Skeletal muscle tissue (tissue), 4 donors: ENCODE results near the gene KDM5C. TPM values are rescaled to one million over a fixed set of nuclear protein-coding genes. Genes with fewer than 3 reads are reported as not detected.

Source experiments
- H3K27ac ChIP-seq: one replicate; pipeline ENCODE4 v1.7.0; 2013; ENCODE audit warnings: mild to moderate bottlenecking, low read depth, low read length, inconsistent platforms
- H3K27me3 ChIP-seq, 3 donors: one replicate each; pipeline ENCODE4 v1.7.0; 2013; ENCODE audit warnings: low read length in 3 of 3; ENCODE audit not compliant: control insufficient read depth in 3 of 3, insufficient read depth in 3 of 3
- H3K36me3 ChIP-seq, 3 donors: one replicate each; pipeline ENCODE4 v1.7.0; 2013; ENCODE audit warnings: low read length in 3 of 3; ENCODE audit not compliant: control insufficient read depth in 3 of 3, insufficient read depth in 3 of 3
- H3K4me1 ChIP-seq, 3 donors: one replicate each; pipeline ENCODE4 v1.7.0; 2013; ENCODE audit warnings: low read length in 3 of 3, mild to moderate bottlenecking in 3 of 3; ENCODE audit not compliant: control insufficient read depth in 3 of 3, insufficient read depth in 3 of 3
- H3K4me3 ChIP-seq, 3 donors: one replicate each; pipeline ENCODE4 v1.7.0; 2013; ENCODE audit warnings: low read length in 3 of 3
- H3K9ac ChIP-seq, 3 donors: one replicate each; pipeline ENCODE4 v1.7.0; 2013; ENCODE audit warnings: low read length in 3 of 3, mild to moderate bottlenecking in 3 of 3, moderate library complexity in 2 of 3, low read depth in 1 of 3
- H3K9me3 ChIP-seq, 3 donors: one replicate each; pipeline ENCODE4 v1.7.0; 2013; ENCODE audit warnings: low read length in 3 of 3; ENCODE audit not compliant: control insufficient read depth in 3 of 3
- total RNA-seq: library from RNA; depleted of rRNA; stranded (reverse); fragments of >200 nt; gene quantifications from one replicate; pipeline ENCODE4 v1.2.3, GENCODE V29; 2014
- donor health status: Osteomylitis.

The KDM5C gene
- total RNA-seq, 1 donor from 2014 or later: 54.3 TPM

DNA sequence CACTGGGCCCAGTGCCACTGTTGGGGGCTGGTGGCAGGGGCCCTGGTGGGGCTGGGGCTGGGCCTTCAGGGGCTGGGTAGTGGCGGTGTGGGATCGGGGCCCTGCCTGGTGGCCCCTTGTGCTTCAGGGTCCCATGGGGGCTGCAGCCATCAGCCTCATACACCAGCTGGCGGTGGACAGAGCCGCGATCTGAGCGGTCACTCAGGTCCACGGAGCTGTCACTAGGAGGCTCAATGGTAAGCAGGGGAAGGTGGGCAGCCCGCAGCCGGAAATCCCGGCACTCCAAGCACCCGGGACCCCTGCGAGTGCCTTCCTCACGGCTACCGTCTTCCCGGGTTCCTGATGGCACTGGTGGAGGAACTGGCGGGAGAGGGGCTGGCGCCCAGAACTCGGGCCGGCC is 25.5 kb upstream of the KDM5C start:
- Histone ChIP-seq H3K27me3 (peaks cover 0 to 8% (median 0%) of the 10 kb centered on the region in 3 donors), H3K9ac (no peak overlapping the region), H3K4me3 (no peak overlapping the region), H3K4me1 (no peaks in the 10 kb centered on the region), H3K36me3 (peaks cover 0 to 6% (median 2%) of the 10 kb centered on the region in 3 donors), H3K27ac (no peak overlapping the region), H3K9me3 (no peaks in the 10 kb centered on the region)

GRCh38 chrX:53249408-53250042 is 24.5 kb upstream of the KDM5C start:
- no peak overlapping the region for H3K9ac ChIP-seq
- H3K4me3 ChIP-seq: no peak overlapping the region
- no peaks in the 10 kb centered on the region for H3K4me1 ChIP-seq
- H3K27ac ChIP-seq: no peak overlapping the region
- no peaks in the 10 kb centered on the region for H3K9me3 ChIP-seq
- peaks cover 0 to 8% (median 0%) of the 10 kb centered on the region in 3 donors for H3K27me3 ChIP-seq
- peaks cover 0 to 6% (median 2%) of the 10 kb centered on the region in 3 donors for H3K36me3 ChIP-seq

- H3K27me3 ChIP-seq: peaks cover 0 to 8% (median 0%) of the 10 kb centered on the region in 3 donors
- no peak overlapping the region for H3K27ac ChIP-seq
- no peaks in the 10 kb centered on the region for H3K9me3 ChIP-seq
- H3K36me3 ChIP-seq: peaks cover 0 to 8% (median 2%) of the 10 kb centered on the region in 3 donors
- H3K9ac ChIP-seq: no peak overlapping the region
- H3K4me3 ChIP-seq: no peak overlapping the region
- H3K4me1 ChIP-seq: no peaks in the 10 kb centered on the region
Observed at GRCh38 chrX:53247928-53248327, 22.9 kb upstream of the KDM5C start.

DNA sequence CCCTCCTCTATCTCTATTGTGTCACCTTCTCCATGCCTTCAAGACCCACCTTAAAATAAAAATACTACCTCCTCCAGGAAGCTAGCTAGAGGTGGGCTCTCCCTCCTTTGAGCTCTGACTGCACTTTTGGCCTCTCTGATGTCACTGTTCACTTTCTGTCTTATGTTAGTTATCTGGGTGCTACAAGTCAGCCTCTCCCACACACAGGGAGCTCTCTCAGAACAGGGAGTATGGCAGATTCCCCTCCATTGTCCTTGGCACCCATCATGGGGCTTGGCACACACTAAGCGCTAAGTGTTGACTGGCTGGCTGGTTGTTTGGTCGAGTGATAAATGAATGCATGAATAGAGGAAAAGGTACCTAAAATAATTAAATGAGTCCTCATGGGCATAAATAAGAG is 21.2 kb upstream of the KDM5C start:
- Histone ChIP-seq H3K27me3 (peaks cover 0 to 8% (median 0%) of the 10 kb centered on the region in 3 donors), H3K4me1 (no peaks in the 10 kb centered on the region), H3K27ac (no peak overlapping the region)

DNA sequence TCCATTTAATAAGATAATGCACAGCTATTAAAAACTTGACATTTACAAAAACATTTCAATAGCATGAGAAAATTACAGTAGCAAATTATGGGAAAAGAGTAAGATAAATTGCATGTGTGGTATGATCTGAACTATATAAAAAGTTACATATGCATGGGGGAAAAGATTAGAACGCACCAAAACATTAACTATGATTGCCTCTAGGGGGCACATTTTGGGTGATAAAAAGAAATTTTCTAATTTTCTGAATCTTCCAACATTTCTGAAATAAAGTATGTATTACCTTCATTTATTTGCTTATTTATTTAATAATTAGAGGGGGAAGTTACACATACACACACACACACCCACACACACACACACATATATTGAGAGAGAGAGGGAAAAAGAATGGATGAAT is 19.6 kb upstream of the KDM5C start:
- Histone ChIP-seq H3K4me3 (no peak overlapping the region), H3K36me3 (peaks cover 0 to 8% (median 0%) of the 10 kb centered on the region in 3 donors), H3K9me3 (no peaks in the 10 kb centered on the region), H3K27ac (no peak overlapping the region), H3K27me3 (peaks cover 0 to 11% (median 0%) of the 10 kb centered on the region in 3 donors), H3K9ac (no peak overlapping the region), H3K4me1 (no peaks in the 10 kb centered on the region)

More for the DNA sequence above, 21.2 kb upstream of the KDM5C start:
- no peak overlapping the region for H3K4me3 ChIP-seq
- H3K9me3 ChIP-seq: no peaks in the 10 kb centered on the region
- H3K9ac ChIP-seq: no peak overlapping the region
- H3K36me3 ChIP-seq: peaks cover 0 to 10% (median 2%) of the 10 kb centered on the region in 3 donors

GRCh38 chrX:53242310-53242709 is 17.3 kb upstream of the KDM5C start:
- H3K36me3 ChIP-seq: peaks cover 0 to 9% (median 0%) of the 10 kb centered on the region in 3 donors
- H3K4me1 ChIP-seq: no peaks in the 10 kb centered on the region
- H3K9ac ChIP-seq: no peak overlapping the region
- no peak overlapping the region for H3K27ac ChIP-seq
- no peak overlapping the region for H3K4me3 ChIP-seq
- H3K27me3 ChIP-seq: peaks cover 0 to 3% (median 0%) of the 10 kb centered on the region in 3 donors
- no peaks in the 10 kb centered on the region for H3K9me3 ChIP-seq

DNA sequence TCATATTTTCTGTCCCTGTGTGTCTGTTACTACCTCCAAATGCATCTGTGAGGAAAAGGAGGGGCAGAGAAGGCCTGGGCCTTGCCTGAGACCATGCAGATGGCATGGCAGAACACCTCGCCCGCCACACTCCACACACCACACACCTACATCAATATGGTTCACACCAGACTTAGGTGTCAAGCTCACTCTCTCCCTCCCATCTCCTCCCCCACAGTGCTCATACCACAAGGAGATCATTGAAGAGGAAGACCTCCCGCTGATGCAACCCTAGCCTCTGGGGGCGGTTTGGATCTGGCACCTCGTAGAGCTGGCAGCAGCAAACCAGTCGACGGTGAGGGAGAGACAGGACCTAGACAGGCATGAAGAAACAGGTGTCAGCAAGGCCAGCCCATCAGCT is 16.6 kb upstream of the KDM5C start:
- no peaks in the 10 kb centered on the region for H3K4me1 ChIP-seq
- H3K9ac ChIP-seq: no peak overlapping the region
- no peaks in the 10 kb centered on the region for H3K9me3 ChIP-seq
- peaks cover 0 to 9% (median 0%) of the 10 kb centered on the region in 3 donors for H3K36me3 ChIP-seq
- H3K27me3 ChIP-seq: peaks cover 0 to 3% (median 0%) of the 10 kb centered on the region in 3 donors
- no peak overlapping the region for H3K27ac ChIP-seq
- H3K4me3 ChIP-seq: no peak overlapping the region

DNA sequence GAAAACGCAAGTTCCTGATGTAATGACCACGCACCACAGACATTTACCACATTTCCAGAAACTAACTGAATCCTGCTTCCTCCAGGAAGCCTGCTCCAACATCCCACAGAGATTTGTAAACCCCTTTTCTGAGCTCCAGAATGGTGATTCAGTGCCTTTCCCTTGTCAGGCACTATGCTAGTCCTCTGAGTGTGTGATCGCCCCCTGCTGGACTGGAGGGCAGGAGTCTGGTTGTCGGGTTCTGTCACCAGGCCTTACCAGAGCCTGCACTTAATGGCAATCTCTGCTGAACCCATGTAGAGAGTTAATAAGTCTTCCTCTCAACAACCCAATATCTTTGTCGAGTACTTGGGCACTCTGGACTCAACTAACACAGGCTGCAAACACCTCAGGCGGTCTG is 14.5 kb upstream of the KDM5C start:
- Histone ChIP-seq H3K36me3 (peaks cover 0 to 9% (median 2%) of the 10 kb centered on the region in 3 donors), H3K9ac (no peak overlapping the region), H3K9me3 (no peaks in the 10 kb centered on the region), H3K27me3 (peaks cover 0 to 3% (median 0%) of the 10 kb centered on the region in 3 donors), H3K4me3 (no peak overlapping the region), H3K27ac (no peak overlapping the region), H3K4me1 (no peaks in the 10 kb centered on the region)

DNA sequence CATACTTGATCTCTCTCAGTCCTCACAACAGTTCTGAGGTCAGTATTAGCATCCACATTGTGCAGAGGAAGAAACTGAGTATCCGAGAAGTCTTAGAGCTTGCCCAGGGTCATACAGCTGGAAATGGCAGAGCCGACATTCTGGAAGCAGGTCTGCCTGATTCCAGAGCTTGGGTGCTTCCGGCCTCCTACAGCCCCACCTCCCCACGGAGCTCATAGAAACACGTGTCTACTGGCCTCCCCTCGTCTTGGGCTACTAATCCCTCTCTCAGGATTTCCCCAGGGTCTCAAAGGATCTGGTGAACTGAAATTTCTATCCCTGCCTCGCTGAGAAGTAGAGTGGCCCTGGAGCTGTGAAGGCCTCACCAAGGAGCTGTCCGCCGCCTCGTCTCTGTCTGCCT is 12.0 kb upstream of the KDM5C start:
- peaks cover 0 to 5% (median 0%) of the 10 kb centered on the region in 3 donors for H3K27me3 ChIP-seq
- H3K9ac ChIP-seq: no peak overlapping the region
- no peak overlapping the region for H3K4me3 ChIP-seq
- H3K4me1 ChIP-seq: no peaks in the 10 kb centered on the region
- peaks cover 0 to 7% (median 2%) of the 10 kb centered on the region in 3 donors for H3K36me3 ChIP-seq
- H3K27ac ChIP-seq: no peak overlapping the region
- no peaks in the 10 kb centered on the region for H3K9me3 ChIP-seq

DNA sequence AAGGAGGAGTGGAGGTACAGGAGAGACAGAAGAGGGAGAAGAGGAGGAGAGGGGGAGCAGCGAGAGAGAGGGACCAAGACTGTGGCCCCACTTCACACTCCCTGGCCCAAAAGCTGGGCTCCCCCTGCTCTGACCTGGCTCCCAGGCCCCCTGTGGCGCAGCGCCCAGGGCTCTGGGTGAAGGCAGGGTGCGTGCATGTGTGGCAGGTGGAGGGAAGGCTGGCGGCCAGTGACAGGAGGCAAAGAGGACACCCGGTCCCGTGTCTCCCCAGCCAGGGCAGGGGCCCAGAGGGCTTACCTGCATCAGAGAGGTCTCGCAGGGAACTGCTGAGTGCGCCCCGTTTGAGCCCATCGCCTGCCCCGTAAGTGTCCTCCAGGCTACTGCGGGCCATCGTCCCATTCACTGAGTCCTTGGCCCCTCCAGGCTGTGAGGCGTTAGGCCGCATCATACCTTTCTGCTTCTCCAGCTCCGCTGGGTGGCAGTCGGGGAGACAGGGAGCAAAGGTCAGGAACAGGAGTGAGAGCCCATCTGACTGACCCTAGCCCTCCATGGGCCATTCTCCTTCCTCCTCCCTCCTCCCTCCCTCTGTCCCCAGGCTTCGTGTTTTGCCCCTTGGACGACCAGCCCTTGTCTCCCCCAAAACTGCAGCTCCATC is 11.1 kb upstream of the KDM5C start:
- peaks cover 0 to 5% (median 2%) of the 10 kb centered on the region in 3 donors for H3K36me3 ChIP-seq
- H3K9me3 ChIP-seq: no peaks in the 10 kb centered on the region
- no peak overlapping the region for H3K4me3 ChIP-seq
- no peak overlapping the region for H3K9ac ChIP-seq
- no peak overlapping the region for H3K27ac ChIP-seq
- H3K27me3 ChIP-seq: peaks cover 0 to 5% (median 0%) of the 10 kb centered on the region in 3 donors
- no peaks in the 10 kb centered on the region for H3K4me1 ChIP-seq
